H9 (cell line): ENCODE data around the gene SLC22A17. TPM values are rescaled to one million over a fixed set of nuclear protein-coding genes. Genes with fewer than 3 reads are reported as not detected.

Source experiments
- DNase-seq: peaks from one replicate; pipeline ENCODE4 v3.0.0-alpha.2; 2017
- H2AFZ ChIP-seq: one replicate; pipeline ENCODE4 v1.6.1; 2013; ENCODE audit warnings: mild to moderate bottlenecking, low read length, control low read depth, moderate library complexity
- H2AK5ac ChIP-seq: 2 replicates; pipeline ENCODE4 v1.6.1; 2013; ENCODE audit warnings: low read length, control low read depth, mixed read lengths; ENCODE audit not compliant: insufficient read length
- H2BK120ac ChIP-seq: one replicate; pipeline ENCODE4 v1.6.1; 2013; ENCODE audit warnings: low read depth, mild to moderate bottlenecking, low read length, control low read depth, inconsistent platforms; ENCODE audit not compliant: poor library complexity, severe bottlenecking
- H2BK12ac ChIP-seq: 2 replicates; pipeline ENCODE4 v1.6.1; 2013; ENCODE audit warnings: low read length, control low read depth, mixed read lengths, low read depth; ENCODE audit not compliant: insufficient read length
- H2BK15ac ChIP-seq: 2 replicates; pipeline ENCODE4 v1.6.1; 2013; ENCODE audit warnings: low read depth, low read length, control low read depth
- H2BK20ac ChIP-seq: one replicate; pipeline ENCODE4 v1.6.1; 2013; ENCODE audit warnings: low read depth, mild to moderate bottlenecking, low read length, control low read depth, inconsistent platforms; ENCODE audit not compliant: poor library complexity, severe bottlenecking
- H2BK5ac ChIP-seq: 2 replicates; pipeline ENCODE4 v1.6.1; 2013; ENCODE audit warnings: low read length, control low read depth, mixed read lengths; ENCODE audit not compliant: insufficient read length
- H3K14ac ChIP-seq: 2 replicates; pipeline ENCODE4 v1.6.1; 2013; ENCODE audit warnings: low read length, control low read depth; ENCODE audit not compliant: insufficient read depth
- H3K18ac ChIP-seq: 2 replicates; pipeline ENCODE4 v1.6.1; 2013; ENCODE audit warnings: low read depth, mild to moderate bottlenecking, mixed read lengths, low read length, control low read depth; ENCODE audit not compliant: insufficient read length
- H3K23ac ChIP-seq: 2 replicates; pipeline ENCODE4 v1.6.1; 2013; ENCODE audit warnings: low read length, control low read depth, mixed read lengths, low read depth; ENCODE audit not compliant: insufficient read length
- H3K23me2 ChIP-seq: 2 replicates; pipeline ENCODE4 v1.6.1; 2013; ENCODE audit warnings: low read depth, mild to moderate bottlenecking, mixed read lengths, low read length, control low read depth; ENCODE audit not compliant: insufficient read length, poor library complexity, severe bottlenecking
- H3K27ac ChIP-seq: 2 replicates; pipeline ENCODE4 v1.5.1; 2013; ENCODE audit warnings: low read length, control low read depth, mixed read lengths, low read depth; ENCODE audit not compliant: insufficient read length
- H3K27me3 ChIP-seq: 2 replicates; pipeline ENCODE4 v1.6.1; 2013; ENCODE audit warnings: low read length, control low read depth, inconsistent platforms; ENCODE audit not compliant: insufficient read depth
- H3K4ac ChIP-seq: 2 replicates; pipeline ENCODE4 v1.6.1; 2013; ENCODE audit warnings: low read depth, mild to moderate bottlenecking, control low read depth, inconsistent platforms, low read length, moderate library complexity
- H3K4me1 ChIP-seq: 2 replicates; pipeline ENCODE4 v1.6.1; 2013; ENCODE audit warnings: low read length, control low read depth, inconsistent platforms; ENCODE audit not compliant: insufficient read depth
- H3K4me2 ChIP-seq: 2 replicates; pipeline ENCODE4 v1.6.1; 2013; ENCODE audit warnings: low read length, control low read depth, mixed read lengths; ENCODE audit not compliant: insufficient read length, insufficient read depth
- H3K56ac ChIP-seq: 2 replicates; pipeline ENCODE4 v1.6.1; 2013; ENCODE audit warnings: low read depth, mild to moderate bottlenecking, mixed read lengths, low read length, control low read depth; ENCODE audit not compliant: insufficient read length
- H3K79me1 ChIP-seq: 2 replicates; pipeline ENCODE4 v1.6.1; 2013; ENCODE audit warnings: low read depth, mild to moderate bottlenecking, moderate library complexity, low read length, control low read depth, inconsistent platforms; ENCODE audit not compliant: insufficient read depth, poor library complexity, severe bottlenecking
- H3K79me2 ChIP-seq: 2 replicates; pipeline ENCODE4 v1.6.1; 2013; ENCODE audit warnings: low read length, control low read depth, inconsistent platforms; ENCODE audit not compliant: insufficient read depth
- H3K9ac ChIP-seq: 2 replicates; pipeline ENCODE4 v1.6.1; 2013; ENCODE audit warnings: low read length, control low read depth, mixed read lengths; ENCODE audit not compliant: insufficient read length; ENCODE audit errors: extremely low read depth
- H3K9me3 ChIP-seq: one replicate; pipeline ENCODE4 v1.6.1; 2013; ENCODE audit warnings: low read depth, low read length, inconsistent platforms; ENCODE audit not compliant: control insufficient read depth
- H3T11ph ChIP-seq: one replicate; pipeline ENCODE4 v1.6.1; 2013; ENCODE audit warnings: mild to moderate bottlenecking, low read length, control low read depth, inconsistent platforms
- H4K20me1 ChIP-seq: one replicate; pipeline ENCODE4 v1.6.1; 2013; ENCODE audit not compliant: control insufficient read depth, insufficient read length, insufficient read depth
- H4K5ac ChIP-seq: 2 replicates; pipeline ENCODE4 v1.6.1; 2013; ENCODE audit warnings: low read depth, mild to moderate bottlenecking, mixed read lengths, low read length, control low read depth; ENCODE audit not compliant: insufficient read length
- H4K8ac ChIP-seq: replicated peaks from 2 replicates; pipeline ENCODE4 v1.6.1; 2013; ENCODE audit warnings: low read length, control low read depth, mixed read lengths, low read depth; ENCODE audit not compliant: insufficient read length
- H4K91ac ChIP-seq: 2 replicates; pipeline ENCODE4 v1.6.1; 2013; ENCODE audit warnings: low read depth, mild to moderate bottlenecking, moderate library complexity, mixed read lengths, low read length, control low read depth; ENCODE audit not compliant: insufficient read length
- H3K27ac Mint-ChIP-seq, 3 experiments: 2 replicates in 2 of 3; 3 replicates in 1 of 3; pipeline ENCODE4 v1.8.0; 2020 to 2021; ENCODE audit warnings: mixed read lengths in 3 of 3, mild to moderate bottlenecking in 1 of 3, moderate library complexity in 1 of 3
- H3K27me3 Mint-ChIP-seq: 2 replicates; pipeline ENCODE4 v1.8.0; 2021; ENCODE audit warnings: low read depth, mild to moderate bottlenecking, moderate library complexity, mixed read lengths
- H3K36me3 Mint-ChIP-seq, 3 experiments: 2 replicates in 2 of 3; 3 replicates in 1 of 3; pipeline ENCODE4 v1.8.0; 2020 to 2021; ENCODE audit warnings: low read depth in 3 of 3, mixed read lengths in 3 of 3; ENCODE audit not compliant: insufficient read depth in 1 of 3
- H3K4me1 Mint-ChIP-seq, 2 experiments: 2 replicates each; pipeline ENCODE4 v1.8.0; 2020; ENCODE audit warnings: mixed read lengths in 2 of 2
- H3K4me3 Mint-ChIP-seq, 2 experiments: 2 replicates in 1 of 2; 3 replicates in 1 of 2; pipeline ENCODE4 v1.8.0; 2020 to 2021; ENCODE audit warnings: mild to moderate bottlenecking in 2 of 2, mixed read lengths in 2 of 2, moderate library complexity in 1 of 2
- H3K9me3 Mint-ChIP-seq, 2 experiments: 2 replicates in 1 of 2; 3 replicates in 1 of 2; pipeline ENCODE4 v1.8.0; 2020; ENCODE audit warnings: mild to moderate bottlenecking in 2 of 2, mixed read lengths in 2 of 2, moderate library complexity in 1 of 2
- WGBS: extraction: QIAGEN DNeasy Blood & Tissue Kit; methylation state at CpG from one replicate; pipeline ENCODE4 v1.1.7; 2013; ENCODE audit warnings: missing lambda C conversion rate, low lambda C conversion rate, mixed read lengths; ENCODE audit not compliant: insufficient read length; ENCODE audit errors: extremely low coverage; 5-methylcytosine and 5-hydroxymethylcytosine counted together
- total RNA-seq: library from RNA; stranded (reverse); gene quantifications from 2 replicates; pipeline ENCODE4 v1.2.1, GENCODE V29; 2021
- TF ChIP-seq, protein P1 (sequence below): fragments of 200-600 bp; sonication (generic); conservative IDR thresholded peaks from 3 replicates; pipeline ENCODE4 v1.8.0; 2021; ENCODE audit warnings: antibody characterized with exemption, mild to moderate bottlenecking

Gene SLC22A17
- total RNA-seq, 1 experiment from 2014 or later = 33.0 TPM

DNA sequence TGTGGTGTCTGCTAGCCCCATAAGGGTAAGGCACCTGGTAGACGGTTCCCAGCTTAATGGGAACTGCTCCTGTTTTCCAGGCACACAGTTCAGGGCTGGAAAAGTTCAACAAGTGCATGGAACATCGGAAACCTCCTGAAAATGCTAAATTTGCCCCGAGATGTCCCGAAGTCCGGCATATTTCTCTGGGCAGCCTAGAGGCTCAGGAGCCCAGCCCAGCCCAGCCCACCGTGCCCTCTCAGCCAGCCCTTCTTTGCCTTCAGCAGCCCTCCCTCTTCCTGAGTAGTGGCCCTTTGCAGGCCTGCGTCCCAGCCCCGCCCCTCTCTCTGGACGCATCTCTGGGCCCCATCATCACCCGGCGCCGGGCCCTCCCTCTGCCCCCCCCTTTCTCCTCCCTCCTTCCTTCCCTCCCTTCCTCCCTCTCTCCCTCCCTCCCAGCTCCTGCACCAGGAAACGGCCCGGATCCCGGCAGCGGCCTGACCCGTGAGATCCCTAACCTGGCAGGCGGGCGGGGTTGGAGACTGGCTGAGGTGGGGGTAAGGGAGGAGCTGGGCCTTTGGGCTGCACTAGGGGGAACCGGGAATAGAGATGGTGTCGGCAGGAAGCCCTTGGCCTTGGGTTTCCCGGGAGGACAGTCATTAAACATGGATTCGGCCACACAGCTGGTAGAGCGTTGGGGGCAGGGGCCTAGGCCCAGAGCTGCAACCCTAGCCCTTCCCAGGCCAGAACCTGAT is 46.1 kb downstream of the SLC22A17 start, which contains the start of gene BCL2L2:
TSS of gene BCL2L2 (plus strand) at position 422 of the 734 bp plus-strand sequence. CDS start 935 bp downstream, outside the sequence.
- peak; percentile 96 for DNase-seq
- Mint-ChIP-seq H3K27me3 (peaks cover 17% of the 10 kb centered on the region), H3K27ac (peak within 1 kb of the TSS; percentile 94 to 98 (median 95)), H3K4me3 (peak within 1 kb of the TSS; percentile 90 to 91), H3K36me3 (peaks cover 23 to 26% (median 25%) of the 10 kb centered on the region in 3 experiments), H3K4me1 (peaks cover 20 to 28% of the 10 kb centered on the region in 2 experiments), H3K9me3 (no peaks in the 10 kb centered on the region)
- no peak within 1 kb of the TSS for H4K8ac ChIP-seq
- no peak within 1 kb of the TSS for H2AK5ac ChIP-seq
- H2AFZ ChIP-seq = peak within 1 kb of the TSS; percentile 2
- no peaks in the 10 kb centered on the region for H3K79me2 ChIP-seq
- H2BK15ac ChIP-seq = no peak within 1 kb of the TSS
- H3K27ac ChIP-seq = no peak within 1 kb of the TSS
- peak within 1 kb of the TSS; percentile 90 for H3K4me2 ChIP-seq
- TF ChIP-seq, protein P1, sequence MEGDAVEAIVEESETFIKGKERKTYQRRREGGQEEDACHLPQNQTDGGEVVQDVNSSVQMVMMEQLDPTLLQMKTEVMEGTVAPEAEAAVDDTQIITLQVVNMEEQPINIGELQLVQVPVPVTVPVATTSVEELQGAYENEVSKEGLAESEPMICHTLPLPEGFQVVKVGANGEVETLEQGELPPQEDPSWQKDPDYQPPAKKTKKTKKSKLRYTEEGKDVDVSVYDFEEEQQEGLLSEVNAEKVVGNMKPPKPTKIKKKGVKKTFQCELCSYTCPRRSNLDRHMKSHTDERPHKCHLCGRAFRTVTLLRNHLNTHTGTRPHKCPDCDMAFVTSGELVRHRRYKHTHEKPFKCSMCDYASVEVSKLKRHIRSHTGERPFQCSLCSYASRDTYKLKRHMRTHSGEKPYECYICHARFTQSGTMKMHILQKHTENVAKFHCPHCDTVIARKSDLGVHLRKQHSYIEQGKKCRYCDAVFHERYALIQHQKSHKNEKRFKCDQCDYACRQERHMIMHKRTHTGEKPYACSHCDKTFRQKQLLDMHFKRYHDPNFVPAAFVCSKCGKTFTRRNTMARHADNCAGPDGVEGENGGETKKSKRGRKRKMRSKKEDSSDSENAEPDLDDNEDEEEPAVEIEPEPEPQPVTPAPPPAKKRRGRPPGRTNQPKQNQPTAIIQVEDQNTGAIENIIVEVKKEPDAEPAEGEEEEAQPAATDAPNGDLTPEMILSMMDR = no peak
- no peak within 1 kb of the TSS for H2BK5ac ChIP-seq
- H3T11ph ChIP-seq = no peak within 1 kb of the TSS
- H3K23me2 ChIP-seq = peaks cover 19% of the 10 kb centered on the region
- H2BK120ac ChIP-seq = no peak within 1 kb of the TSS
- no peak within 1 kb of the TSS for H3K56ac ChIP-seq
- no peak within 1 kb of the TSS for H4K91ac ChIP-seq
- WGBS = no CpG with 5 or more reads among the region's 24 CpGs
- H3K4ac ChIP-seq = no peak within 1 kb of the TSS
- H3K4me1 ChIP-seq = no peaks in the 10 kb centered on the region
- no peak within 1 kb of the TSS for H2BK12ac ChIP-seq
- peak within 1 kb of the TSS; percentile 81; the same call in 1 of the 2 replicates for H3K14ac ChIP-seq
- H3K27me3 ChIP-seq = no peaks in the 10 kb centered on the region; the same call in 1 of the 2 replicates
- no peak within 1 kb of the TSS for H4K5ac ChIP-seq
- H3K9ac ChIP-seq = peak within 1 kb of the TSS; percentile 80
- H3K18ac ChIP-seq = peak within 1 kb of the TSS; percentile 52
- no peak within 1 kb of the TSS for H2BK20ac ChIP-seq
- H3K79me1 ChIP-seq = peaks cover 6% of the 10 kb centered on the region
- H3K9me3 ChIP-seq = no peaks in the 10 kb centered on the region
- no peaks in the 10 kb centered on the region for H4K20me1 ChIP-seq
- H3K23ac ChIP-seq = no peak within 1 kb of the TSS
